Umbilical cord (tissue), 2 donors: Measurements from ENCODE around the gene EVI2A. TPM values are rescaled to one million over a fixed set of nuclear protein-coding genes. Genes with fewer than 3 reads are reported as not detected.

ENCODE experiments used
- DNase-seq: peaks from one replicate; pipeline ENCODE4 v3.0.0-alpha.2; 2015; ENCODE audit warnings: low spot score
- total RNA-seq: library from RNA; depleted of rRNA; stranded (reverse); fragments of >200 nt; gene quantifications from one replicate; pipeline ENCODE4 v1.2.3, GENCODE V29; 2014; ENCODE audit warnings: low replicate concordance; ENCODE audit not compliant: insufficient read depth

EVI2A gene
- total RNA-seq, 1 donor from 2014 or later: 14.0 TPM

GRCh38 chr17:31273516-31273915, 47.9 kb downstream of the EVI2A start:
- DNase-seq: no peak

GRCh38 chr17:31272803-31273202, 48.6 kb downstream of the EVI2A start:
- no peak for DNase-seq

GRCh38 chr17:31272236-31272635, 49.2 kb downstream of the EVI2A start:
- DNase-seq: no peak

GRCh38 chr17:31269578-31269983, 51.8 kb downstream of the EVI2A start:
- peak; percentile 65 for DNase-seq

- DNase-seq: no peak
Measured at GRCh38 chr17:31269036-31269577, 52.3 kb downstream of the EVI2A start.

Other genes with a start within 250 kb of the EVI2A start
- 65.0 TPM for gene NF1, start 226.6 kb downstream of the EVI2A start, total RNA-seq
- 9.9 TPM for gene OMG, start 24.4 kb downstream of the EVI2A start, total RNA-seq
- 10.6 TPM for gene EVI2B, start 7.6 kb downstream of the EVI2A start, total RNA-seq
- 13.2 TPM for gene RAB11FIP4, start 70.1 kb upstream of the EVI2A start, total RNA-seq